GM21515 (cell line): ENCODE data around the gene NUP50.

Experiments used
- ATAC-seq: cut with Tn5 transposase; IDR thresholded peaks from one replicate; pipeline ENCODE4 v1.9.1; 2021; ENCODE audit not compliant: unreplicated experiment

NUP50 gene

GRCh38 chr22:45208696-45208992 lies 44.9 kb downstream of the NUP50 start:
- ATAC-seq = no peak

GRCh38 chr22:45208993-45209838 lies 45.5 kb downstream of the NUP50 start:
- ATAC-seq = no peak

GRCh38 chr22:45210174-45210573 lies 46.4 kb downstream of the NUP50 start:
- no peak for ATAC-seq

- no peak for ATAC-seq
Measured at GRCh38 chr22:45210577-45210976, 46.9 kb downstream of the NUP50 start.

GRCh38 chr22:45210991-45211390 lies 47.3 kb downstream of the NUP50 start:
- ATAC-seq = no peak

- no peak for ATAC-seq
Measured at GRCh38 chr22:45211435-45211834, 47.7 kb downstream of the NUP50 start.

GRCh38 chr22:45211848-45212247 lies 48.1 kb downstream of the NUP50 start:
- ATAC-seq = no peak

- ATAC-seq = no peak
Measured at GRCh38 chr22:45212306-45212709, 48.6 kb downstream of the NUP50 start.

GRCh38 chr22:45212992-45213751 lies 49.4 kb downstream of the NUP50 start:
- ATAC-seq = no peak

- no peak for ATAC-seq
Measured at GRCh38 chr22:45216133-45217003, 52.6 kb downstream of the NUP50 start.

- ATAC-seq = no peak
Measured at GRCh38 chr22:45217345-45217744, 53.6 kb downstream of the NUP50 start.

- no peak for ATAC-seq
Measured at GRCh38 chr22:45217806-45218205, 54.1 kb downstream of the NUP50 start.

- no peak for ATAC-seq
Measured at GRCh38 chr22:45218976-45219375, 55.3 kb downstream of the NUP50 start.

- no peak for ATAC-seq
Measured at GRCh38 chr22:45221201-45221600, 57.5 kb downstream of the NUP50 start.

GRCh38 chr22:45223304-45224117 lies 59.8 kb downstream of the NUP50 start:
- no peak for ATAC-seq

GRCh38 chr22:45224331-45224730 lies 60.6 kb downstream of the NUP50 start:
- no peak for ATAC-seq

GRCh38 chr22:45224988-45225731 lies 61.4 kb downstream of the NUP50 start:
- no peak for ATAC-seq

- no peak for ATAC-seq
Measured at GRCh38 chr22:45225732-45226502, 62.2 kb downstream of the NUP50 start.

- ATAC-seq = no peak
Measured at GRCh38 chr22:45226503-45227186, 62.9 kb downstream of the NUP50 start.
